WTC11 (cell line): ENCODE data around the gene SCD5.

Experiments
- ATF1 ChIP-seq: sonication (generic); formaldehyde crosslinking; IDR thresholded peaks from 2 replicates; pipeline ENCODE4 v1.8.1; 2023; ENCODE audit warnings: mild to moderate bottlenecking, moderate library complexity, missing genetic modification reagents
- JUN ChIP-seq: sonication (generic); formaldehyde crosslinking; IDR thresholded peaks from 2 replicates; pipeline ENCODE4 v1.8.0; 2023; ENCODE audit warnings: mild to moderate bottlenecking, missing genetic modification reagents
- NFE2L1 ChIP-seq: sonication (generic); formaldehyde crosslinking; IDR thresholded peaks from 2 replicates; pipeline ENCODE4 v1.8.1; 2023; ENCODE audit warnings: missing genetic modification reagents
- NR1H2 ChIP-seq: sonication (generic); formaldehyde crosslinking; IDR thresholded peaks from 2 replicates; pipeline ENCODE4 v1.9.0; 2021; ENCODE audit warnings: mild to moderate bottlenecking, moderate library complexity, missing genetic modification reagents
- RELA ChIP-seq: sonication (generic); formaldehyde crosslinking; IDR thresholded peaks from 2 replicates; pipeline ENCODE4 v1.8.1; 2022; ENCODE audit warnings: missing genetic modification reagents, mild to moderate bottlenecking, borderline replicate concordance
- ZNF263 ChIP-seq: sonication (generic); formaldehyde crosslinking; IDR thresholded peaks from 2 replicates; pipeline ENCODE4 v1.8.1; 2022; ENCODE audit warnings: low read depth, mild to moderate bottlenecking, moderate library complexity, missing genetic modification reagents
- TF ChIP-seq, protein P1 (sequence below): fragments of 200-600 bp; IDR thresholded peaks from 2 replicates; pipeline ENCODE4 v1.8.0; 2022; ENCODE audit warnings: antibody characterized with exemption
- TF ChIP-seq, protein P2 (sequence below): sonication (generic); formaldehyde crosslinking; IDR thresholded peaks from 2 replicates; pipeline ENCODE4 v1.8.1; 2022; ENCODE audit warnings: low read depth, missing genetic modification reagents, borderline replicate concordance

DNA sequence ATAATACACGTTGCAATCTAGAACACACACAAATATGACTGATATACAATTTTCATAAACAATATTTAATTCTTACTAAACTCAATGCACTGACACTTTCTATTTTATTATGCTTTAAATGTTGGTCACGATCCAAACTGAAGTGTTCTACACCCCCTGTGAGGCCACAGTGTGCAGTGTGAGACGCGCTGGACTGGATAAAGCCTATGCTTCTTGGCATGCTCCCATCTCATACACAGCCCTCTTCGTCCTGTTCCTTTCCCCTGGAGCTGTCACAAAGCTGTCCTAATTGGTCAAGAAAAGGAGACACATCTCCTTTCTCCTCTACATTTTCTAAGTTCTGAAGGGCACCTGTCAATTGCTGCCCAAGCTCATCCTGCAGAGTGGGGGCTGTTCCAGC, 72.0 kb downstream of the SCD5 start:
- TF ChIP-seq RELA (CRISPR knock-in tag) (no peak), NFE2L1 (no peak), ATF1 (no peak), ZNF263 (CRISPR knock-in tag) (no peak), JUN (CRISPR knock-in tag) (no peak), NR1H2 (CRISPR knock-in tag) (no peak)
- TF ChIP-seq, protein P1, sequence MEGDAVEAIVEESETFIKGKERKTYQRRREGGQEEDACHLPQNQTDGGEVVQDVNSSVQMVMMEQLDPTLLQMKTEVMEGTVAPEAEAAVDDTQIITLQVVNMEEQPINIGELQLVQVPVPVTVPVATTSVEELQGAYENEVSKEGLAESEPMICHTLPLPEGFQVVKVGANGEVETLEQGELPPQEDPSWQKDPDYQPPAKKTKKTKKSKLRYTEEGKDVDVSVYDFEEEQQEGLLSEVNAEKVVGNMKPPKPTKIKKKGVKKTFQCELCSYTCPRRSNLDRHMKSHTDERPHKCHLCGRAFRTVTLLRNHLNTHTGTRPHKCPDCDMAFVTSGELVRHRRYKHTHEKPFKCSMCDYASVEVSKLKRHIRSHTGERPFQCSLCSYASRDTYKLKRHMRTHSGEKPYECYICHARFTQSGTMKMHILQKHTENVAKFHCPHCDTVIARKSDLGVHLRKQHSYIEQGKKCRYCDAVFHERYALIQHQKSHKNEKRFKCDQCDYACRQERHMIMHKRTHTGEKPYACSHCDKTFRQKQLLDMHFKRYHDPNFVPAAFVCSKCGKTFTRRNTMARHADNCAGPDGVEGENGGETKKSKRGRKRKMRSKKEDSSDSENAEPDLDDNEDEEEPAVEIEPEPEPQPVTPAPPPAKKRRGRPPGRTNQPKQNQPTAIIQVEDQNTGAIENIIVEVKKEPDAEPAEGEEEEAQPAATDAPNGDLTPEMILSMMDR, result no peak
- TF ChIP-seq, protein P2, sequence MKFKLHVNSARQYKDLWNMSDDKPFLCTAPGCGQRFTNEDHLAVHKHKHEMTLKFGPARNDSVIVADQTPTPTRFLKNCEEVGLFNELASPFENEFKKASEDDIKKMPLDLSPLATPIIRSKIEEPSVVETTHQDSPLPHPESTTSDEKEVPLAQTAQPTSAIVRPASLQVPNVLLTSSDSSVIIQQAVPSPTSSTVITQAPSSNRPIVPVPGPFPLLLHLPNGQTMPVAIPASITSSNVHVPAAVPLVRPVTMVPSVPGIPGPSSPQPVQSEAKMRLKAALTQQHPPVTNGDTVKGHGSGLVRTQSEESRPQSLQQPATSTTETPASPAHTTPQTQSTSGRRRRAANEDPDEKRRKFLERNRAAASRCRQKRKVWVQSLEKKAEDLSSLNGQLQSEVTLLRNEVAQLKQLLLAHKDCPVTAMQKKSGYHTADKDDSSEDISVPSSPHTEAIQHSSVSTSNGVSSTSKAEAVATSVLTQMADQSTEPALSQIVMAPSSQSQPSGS (CRISPR knock-in tag), result no peak
